NCI-H524 treated with DMSO at 0.1 percent for 48 hours (cell line): ENCODE measurements around the gene CLIP4.

ENCODE experiments used
- DNase-seq: peaks from one replicate; lab custom pipeline; 2025; lab: John Stamatoyannopoulos, UW

CLIP4 gene

GRCh38 chr2:29222381-29223179, 107.4 kb downstream of the CLIP4 start:
- DNase-seq: no peak

GRCh38 chr2:29223257-29223656, 108.0 kb downstream of the CLIP4 start:
- no peak for DNase-seq

- DNase-seq: no peak
These were observed 108.9 kb downstream of the CLIP4 start for GRCh38 chr2:29223851-29224692.

- no peak for DNase-seq
These were observed 109.7 kb downstream of the CLIP4 start for GRCh38 chr2:29224693-29225551.

GRCh38 chr2:29225814-29226213, 110.6 kb downstream of the CLIP4 start:
- DNase-seq: no peak

- DNase-seq: no peak
These were observed 111.2 kb downstream of the CLIP4 start for GRCh38 chr2:29226375-29226774.

- DNase-seq: no peak
These were observed 111.6 kb downstream of the CLIP4 start for GRCh38 chr2:29226808-29227207.

GRCh38 chr2:29227935-29228675, 112.9 kb downstream of the CLIP4 start:
- no peak for DNase-seq

GRCh38 chr2:29228947-29229346, 113.7 kb downstream of the CLIP4 start:
- no peak for DNase-seq

GRCh38 chr2:29229640-29230039, 114.4 kb downstream of the CLIP4 start:
- no peak for DNase-seq

- no peak for DNase-seq
These were observed 116.8 kb downstream of the CLIP4 start for GRCh38 chr2:29232041-29232440.

GRCh38 chr2:29233428-29233827, 118.2 kb downstream of the CLIP4 start:
- DNase-seq: no peak

- no peak for DNase-seq
These were observed 120.2 kb downstream of the CLIP4 start for GRCh38 chr2:29235411-29235810.

GRCh38 chr2:29236074-29236473, 120.9 kb downstream of the CLIP4 start:
- DNase-seq: no peak

- no peak for DNase-seq
These were observed 123.3 kb downstream of the CLIP4 start for GRCh38 chr2:29238497-29238896.
